Fibroblast of villous mesenchyme (primary cell): ENCODE measurements around the gene XRN1. TPM values are rescaled to one million over a fixed set of nuclear protein-coding genes. Genes with fewer than 3 reads are reported as not detected.
"Not testable (repeated sequence)": the region's sequence is repeated elsewhere in the genome, so short reads cannot be mapped to it uniquely, and the experiment has no call there.

ENCODE experiments used
- DNase-seq: peaks from one replicate; pipeline ENCODE4 v3.0.0-alpha.2; 2010; ENCODE audit warnings: low read depth
- H3K4me3 ChIP-seq: 2 replicates; pipeline ENCODE4 v1.5.1; 2011; ENCODE audit warnings: low read depth, mild to moderate bottlenecking, low read length
- CTCF ChIP-seq: IDR thresholded peaks from 2 replicates; pipeline ENCODE4 v1.5.1; 2012; ENCODE audit warnings: low read depth, mild to moderate bottlenecking, low read length; ENCODE audit not compliant: insufficient read depth
- total RNA-seq: library from RNA; depleted of rRNA; stranded (reverse); fragments of >200 nt; gene quantifications from 2 replicates; pipeline ENCODE4 v1.2.3, GENCODE V29; 2012

Gene XRN1
- total RNA-seq, 1 donor = 48.4 TPM

- DNase-seq = no peak
- H3K4me3 ChIP-seq = no peak overlapping the region
- TF ChIP-seq CTCF = no peak
These were observed 13.3 kb downstream of the XRN1 start for GRCh38 chr3:142434503-142434902.

GRCh38 chr3:142433110-142433509 lies 14.7 kb downstream of the XRN1 start:
- no peak overlapping the region for H3K4me3 ChIP-seq
- DNase-seq = no peak
- no peak for TF ChIP-seq CTCF

GRCh38 chr3:142429582-142429981 lies 18.3 kb downstream of the XRN1 start:
- H3K4me3 ChIP-seq = no peak overlapping the region
- DNase-seq = no peak
- no peak for TF ChIP-seq CTCF

GRCh38 chr3:142424754-142425153 lies 23.1 kb downstream of the XRN1 start:
- no peak for TF ChIP-seq CTCF
- no peak overlapping the region for H3K4me3 ChIP-seq
- no peak for DNase-seq

GRCh38 chr3:142418926-142419592 lies 28.8 kb downstream of the XRN1 start:
- no peak for DNase-seq
- no peak for TF ChIP-seq CTCF
- no peak overlapping the region for H3K4me3 ChIP-seq

- H3K4me3 ChIP-seq = no peak overlapping the region
- no peak for DNase-seq
- TF ChIP-seq CTCF = no peak
These were observed 30.5 kb downstream of the XRN1 start for GRCh38 chr3:142417302-142417701.

- DNase-seq, H3K4me3 ChIP-seq: not testable (repeated sequence)
These were observed 47.3 kb downstream of the XRN1 start for GRCh38 chr3:142400537-142400936.
